Measurements from ENCODE around the gene ZNF343. TPM values are rescaled to one million over a fixed set of nuclear protein-coding genes. Genes with fewer than 3 reads are reported as not detected.
A peak's percentile ranks its signal among the peaks of the same experiment; 100 is the strongest.

ZNF343 gene
- total RNA-seq, 4 donors from 2014 or later = 7.9 to 19.2 (median 13.5) TPM

GRCh38 chr20:2541940-2542339 is 33.2 kb upstream of the ZNF343 start:
- Histone ChIP-seq H3K9me3 (no peaks in the 10 kb centered on the region), H3K27ac (no peak overlapping the region), H3K4me3 (no peak overlapping the region), H3K27me3 (peaks cover 41% of the 10 kb centered on the region), H3K4me1 (no peaks in the 10 kb centered on the region), H3K36me3 (no peaks in the 10 kb centered on the region)
- WGBS = 68% methylated on average over 2 of the region's 2 CpGs
- TF ChIP-seq EP300 (IDR thresholded peaks at IDR 0.05) (no peak), POLR2AphosphoS5 (IDR thresholded peaks at IDR 0.05) (no peak), POLR2A (IDR thresholded peaks at IDR 0.05) (no peak), CTCF (IDR thresholded peaks at IDR 0.05) (no peak)
- DNase-seq (ENCODE audit: low spot score in 2 of 2) = no peak

GRCh38 chr20:2538931-2539720 is 30.4 kb upstream of the ZNF343 start:
- Histone ChIP-seq H3K36me3 (no peaks in the 10 kb centered on the region), H3K9me3 (no peaks in the 10 kb centered on the region), H3K27me3 (peaks cover 43% of the 10 kb centered on the region), H3K4me3 (no peak overlapping the region), H3K4me1 (no peaks in the 10 kb centered on the region), H3K27ac (no peak overlapping the region)
- DNase-seq (ENCODE audit: low spot score in 2 of 2) = no peak
- TF ChIP-seq POLR2A (IDR thresholded peaks at IDR 0.05) (no peak), EP300 (IDR thresholded peaks at IDR 0.05) (no peak), CTCF (IDR thresholded peaks at IDR 0.05) (no peak), POLR2AphosphoS5 (IDR thresholded peaks at IDR 0.05) (no peak)
- WGBS = 43% methylated on average over 8 of the region's 8 CpGs

GRCh38 chr20:2538356-2538755 is 29.6 kb upstream of the ZNF343 start:
- no peaks in the 10 kb centered on the region for H3K36me3 ChIP-seq
- no peak overlapping the region for H3K27ac ChIP-seq
- H3K27me3 ChIP-seq = peaks cover 46% of the 10 kb centered on the region
- no peak for TF ChIP-seq POLR2AphosphoS5 (IDR thresholded peaks at IDR 0.05)
- no peak for TF ChIP-seq POLR2A (IDR thresholded peaks at IDR 0.05)
- no peak for TF ChIP-seq CTCF (IDR thresholded peaks at IDR 0.05)
- TF ChIP-seq EP300 (IDR thresholded peaks at IDR 0.05) = no peak
- H3K4me3 ChIP-seq = no peak overlapping the region
- 83% methylated on average over 12 of the region's 12 CpGs for WGBS
- H3K4me1 ChIP-seq = no peaks in the 10 kb centered on the region
- H3K9me3 ChIP-seq = no peaks in the 10 kb centered on the region
- DNase-seq (ENCODE audit: low spot score in 2 of 2) = peak in 1 of 2 donors; percentile 48

- Histone ChIP-seq H3K36me3 (no peaks in the 10 kb centered on the region), H3K9me3 (no peaks in the 10 kb centered on the region), H3K27me3 (peaks cover 47% of the 10 kb centered on the region), H3K4me1 (no peaks in the 10 kb centered on the region), H3K27ac (no peak overlapping the region), H3K4me3 (no peak overlapping the region)
- 90% methylated on average over 5 of the region's 5 CpGs for whole genome bisulfite sequencing
- DNase-seq (ENCODE audit: low spot score in 2 of 2) = peak in 1 of 2 donors; percentile 67
- no peak for TF ChIP-seq CTCF (IDR thresholded peaks at IDR 0.05)
- TF ChIP-seq POLR2AphosphoS5 (IDR thresholded peaks at IDR 0.05) = no peak
- TF ChIP-seq POLR2A (IDR thresholded peaks at IDR 0.05) = no peak
- TF ChIP-seq EP300 (IDR thresholded peaks at IDR 0.05) = no peak
Measured at GRCh38 chr20:2537101-2537500, 28.4 kb upstream of the ZNF343 start.

DNA sequence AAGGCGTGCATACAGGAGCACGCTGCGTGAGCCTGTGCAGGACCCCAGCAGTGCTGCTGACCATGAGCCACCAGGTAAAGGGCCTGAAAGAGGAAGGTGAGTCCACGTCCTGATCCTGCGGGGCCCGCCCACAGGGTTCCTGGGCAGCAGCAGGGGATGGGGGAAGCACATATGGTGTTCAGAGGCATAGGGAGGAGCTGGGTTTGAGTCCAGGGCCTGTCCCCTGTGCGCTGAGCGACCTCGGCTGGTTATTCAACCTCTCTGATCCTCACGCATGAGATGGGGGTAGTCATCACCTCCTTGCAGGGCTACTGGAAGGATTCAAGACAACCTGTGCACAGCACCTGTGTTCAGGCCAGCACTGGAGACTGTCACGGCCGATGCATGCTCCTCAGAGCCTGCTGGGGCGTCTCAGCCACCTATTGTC is 27.9 kb upstream of the ZNF343 start, which contains the start of gene TMC2:
TSS of gene TMC2 (plus strand) at position 14 of the 427 bp plus-strand sequence. CDS start at position 63, 49 bp downstream.
- Histone ChIP-seq H3K4me1 (no peaks in the 10 kb centered on the region), H3K4me3 (no peak within 1 kb of the TSS), H3K9me3 (no peaks in the 10 kb centered on the region), H3K36me3 (no peaks in the 10 kb centered on the region), H3K27me3 (peaks cover 47% of the 10 kb centered on the region), H3K27ac (no peak within 1 kb of the TSS)
- TF ChIP-seq POLR2A (IDR thresholded peaks at IDR 0.05) = no peak
- no peak for TF ChIP-seq EP300 (IDR thresholded peaks at IDR 0.05)
- TF ChIP-seq POLR2AphosphoS5 (IDR thresholded peaks at IDR 0.05) = no peak
- TF ChIP-seq CTCF (IDR thresholded peaks at IDR 0.05) = no peak
- WGBS = 82% methylated on average over 8 of the region's 13 CpGs
- DNase-seq (ENCODE audit: low spot score in 2 of 2) = peak in 1 of 2 donors; percentile 74
